AG04450 (cell line): ENCODE results near the gene BBS4. TPM values are rescaled to one million over a fixed set of nuclear protein-coding genes. Genes with fewer than 3 reads are reported as not detected.

Experiments used
- CTCF ChIA-PET: fragments of 300-600, 350-600 bp; formaldehyde crosslinking; extraction: SDS; loops from one replicate; lab custom pipeline; 2022; ENCODE audit warnings: antibody characterized with exemption, inconsistent platforms; lab: Charles Lee
- POLR2A ChIA-PET: fragments of 350-600 bp; formaldehyde crosslinking; extraction: SDS; loops from one replicate; lab custom pipeline; 2021; ENCODE audit warnings: antibody characterized with exemption, inconsistent platforms; lab: Yijun Ruan, JAX
- DNase-seq: peaks from one replicate; pipeline ENCODE4 v3.0.0-alpha.2; 2011; ENCODE audit warnings: low read depth, low spot score
- H3K27ac ChIP-seq: one replicate; pipeline ENCODE4 v1.5.1; 2012; ENCODE audit warnings: low read depth, low read length, control low read depth
- H3K27me3 ChIP-seq: one replicate; pipeline ENCODE4 v1.6.0; 2012; ENCODE audit warnings: low read length; ENCODE audit not compliant: control insufficient read depth, insufficient read depth
- H3K4me3 ChIP-seq: 2 replicates; pipeline ENCODE4 v1.5.1; 2011; ENCODE audit warnings: mild to moderate bottlenecking, low read depth, low read length, control low read depth
- H3K9me3 ChIP-seq: 2 replicates; pipeline ENCODE4 v1.5.1; 2012; ENCODE audit warnings: low read length; ENCODE audit not compliant: control insufficient read depth, insufficient read depth
- CTCF ChIP-seq: IDR thresholded peaks from 2 replicates; pipeline ENCODE4 v1.5.1; 2011; ENCODE audit warnings: low read depth, low read length, control low read depth, inconsistent platforms
- polyA plus RNA-seq: library from polyadenylated mRNA; depleted of rRNA; stranded (reverse); fragments of >200 nt; gene quantifications from 2 replicates; pipeline ENCODE4 v1.2.3, GENCODE V29; 2011

Gene BBS4
- polyA plus RNA-seq, 1 experiment = 25.7 TPM

- TF ChIP-seq CTCF = no peak
- DNase-seq = peak; percentile 15
- POLR2A ChIA-PET = interaction anchor here (0.9 kb wide), 1 partner anchor 217 kb away, joined by 3 read pairs; no protein-coding TSS in a partner anchor
- no peak overlapping the region for H3K4me3 ChIP-seq
- CTCF ChIA-PET = interaction anchor here (0.8 to 1.6 kb wide), 3 partner anchors 27 to 296 kb away, joined by 3 to 10 read pairs (median 4); no protein-coding TSS in a partner anchor
- no peaks in the 10 kb centered on the region for H3K27me3 ChIP-seq
- H3K27ac ChIP-seq = peak overlapping the region; percentile 39
- H3K9me3 ChIP-seq = no peaks in the 10 kb centered on the region; the same call in 1 of the 2 replicates
Measured at GRCh38 chr15:72785432-72785831, 99.4 kb downstream of the BBS4 start.

GRCh38 chr15:72785841-72786240 is 99.8 kb downstream of the BBS4 start:
- no peaks in the 10 kb centered on the region for H3K27me3 ChIP-seq
- TF ChIP-seq CTCF = no peak
- H3K9me3 ChIP-seq = no peaks in the 10 kb centered on the region; the same call in 1 of the 2 replicates
- CTCF ChIA-PET = interaction anchor here (0.8 to 1.6 kb wide), 3 partner anchors 12 to 296 kb away, joined by 3 to 10 read pairs (median 6); no protein-coding TSS in a partner anchor
- POLR2A ChIA-PET = interaction anchor here (0.9 kb wide), 1 partner anchor 217 kb away, joined by 3 read pairs; no protein-coding TSS in a partner anchor
- peak overlapping the region; percentile 39 for H3K27ac ChIP-seq
- no peak for DNase-seq
- H3K4me3 ChIP-seq = no peak overlapping the region

- no peaks in the 10 kb centered on the region for H3K27me3 ChIP-seq
- DNase-seq = no peak
- no peak overlapping the region for H3K27ac ChIP-seq
- H3K4me3 ChIP-seq = no peak overlapping the region
- no peak for TF ChIP-seq CTCF
- CTCF ChIA-PET = interaction anchor here (0.6 to 1.6 kb wide), 3 partner anchors 11 to 295 kb away, joined by 4 to 10 read pairs (median 6); no protein-coding TSS in a partner anchor
- H3K9me3 ChIP-seq = no peaks in the 10 kb centered on the region; the same call in 1 of the 2 replicates
- POLR2A ChIA-PET = no interaction called here
Measured at GRCh38 chr15:72786242-72786641, 100.2 kb downstream of the BBS4 start.

GRCh38 chr15:72786676-72787345 is 100.8 kb downstream of the BBS4 start:
- ChIA-PET CTCF (interaction anchor here (0.6 to 1.6 kb wide), 3 partner anchors 11 to 295 kb away, joined by 4 to 10 read pairs (median 6); no protein-coding TSS in a partner anchor), POLR2A (no interaction called here)
- H3K27me3 ChIP-seq = no peaks in the 10 kb centered on the region
- H3K27ac ChIP-seq = no peak overlapping the region
- TF ChIP-seq CTCF = no peak
- no peak for DNase-seq
- H3K4me3 ChIP-seq = no peak overlapping the region
- no peaks in the 10 kb centered on the region; the same call in 1 of the 2 replicates for H3K9me3 ChIP-seq

- H3K4me3 ChIP-seq = no peak overlapping the region
- ChIA-PET POLR2A (no interaction called here), CTCF (no interaction called here)
- no peak overlapping the region for H3K27ac ChIP-seq
- no peak for DNase-seq
- H3K27me3 ChIP-seq = no peaks in the 10 kb centered on the region
- H3K9me3 ChIP-seq = no peaks in the 10 kb centered on the region; the same call in 1 of the 2 replicates
- TF ChIP-seq CTCF = no peak
Measured at GRCh38 chr15:72787526-72787925, 101.5 kb downstream of the BBS4 start.
